HepG2 (cell line): ENCODE results near the gene HACD1. TPM values are rescaled to one million over a fixed set of nuclear protein-coding genes. Genes with fewer than 3 reads are reported as not detected.

Experiments
- ATAC-seq: fragments of 200-7000 bp; cut with Tn5 transposase; 3 replicates; pipeline ENCODE4 v1.9.1; 2020; ENCODE audit warnings: mild to moderate bottlenecking, moderate library complexity
- BruUV-seq: library from RNA; stranded (reverse); fragments of 400-500 nt; replicated peaks from 2 replicates; lab custom pipeline; 2021; lab: Mats Ljungman, UMichigan
- CTCF ChIA-PET: fragments of 300-600 bp; formaldehyde crosslinking; extraction: SDS; loops from one replicate; lab custom pipeline; 2021; ENCODE audit warnings: low total read pairs, inconsistent platforms, low intra/inter-chr PET ratio; lab: Yijun Ruan, JAX
- POLR2A ChIA-PET: fragments of 350-600 bp; sonication (Branson Sonifier 250); formaldehyde crosslinking; loops from one replicate; lab custom pipeline; 2020; ENCODE audit warnings: antibody characterized with exemption, inconsistent platforms; lab: Yijun Ruan, JAX
- DNase-seq: peaks from one replicate; pipeline ENCODE4 v3.0.0-alpha.2; 2015; ENCODE audit warnings: low spot score
- FAIRE-seq: peaks from 3 replicates; lab custom pipeline; 2011; peaks lifted over from hg19 to GRCh38; lab: Jason Lieb, UNC
- H2AFZ ChIP-seq: one replicate; pipeline ENCODE4 v1.6.1; 2011; ENCODE audit warnings: low read length, inconsistent platforms
- H3K27ac ChIP-seq: fragments of 300-600 bp; 3 replicates; pipeline ENCODE4 v1.8.0; 2011; ENCODE audit warnings: mixed run types, mild to moderate bottlenecking, mixed read lengths, low read length, inconsistent platforms; ENCODE audit not compliant: insufficient read depth; ENCODE audit errors: extremely low read length
- H3K27me3 ChIP-seq, 2 experiments: fragments of 200-600 bp in 1 of 2; 2 replicates in 1 of 2; 3 replicates in 1 of 2; pipeline versions ENCODE4 v1.6.0 to v1.8.0; 2011; ENCODE audit warnings: low read length in 2 of 2, mild to moderate bottlenecking in 2 of 2, moderate library complexity in 2 of 2, inconsistent platforms in 1 of 2; ENCODE audit not compliant: insufficient read depth in 2 of 2, control insufficient read depth in 1 of 2
- H3K36me3 ChIP-seq, 2 experiments: fragments of 200-600 bp in 1 of 2; replicated peaks in 1 of 2; 2 replicates in 1 of 2; 3 replicates in 1 of 2; pipeline versions ENCODE4 v1.5.1 to v1.8.0; 2011; ENCODE audit warnings: low read length in 2 of 2, inconsistent platforms in 1 of 2; ENCODE audit not compliant: insufficient read depth in 2 of 2, control insufficient read depth in 1 of 2
- H3K4me1 ChIP-seq: 2 replicates; pipeline ENCODE4 v1.5.1; 2012; ENCODE audit warnings: low read length, inconsistent platforms; ENCODE audit not compliant: insufficient read depth
- H3K4me2 ChIP-seq: 2 replicates; pipeline ENCODE4 v1.6.0; 2011; ENCODE audit warnings: low read depth, low read length, inconsistent platforms
- H3K4me3 ChIP-seq, 3 experiments: fragments of 200-600 bp in 1 of 3; sonication (generic), shearing (Covaris generic) in 1 of 3; replicated peaks in 1 of 3; 2 replicates each; pipeline ENCODE4 v1.5.1; 2011 to 2016; ENCODE audit warnings: low read length in 3 of 3, inconsistent platforms in 2 of 3, low read depth in 2 of 3, mild to moderate bottlenecking in 2 of 3, control low read depth in 1 of 3, mixed read lengths in 1 of 3; ENCODE audit not compliant: insufficient read depth in 1 of 3
- H3K79me2 ChIP-seq: one replicate; pipeline ENCODE4 v1.6.1; 2011; ENCODE audit warnings: low read length, inconsistent platforms; ENCODE audit not compliant: insufficient read depth
- H3K9ac ChIP-seq: 2 replicates; pipeline ENCODE4 v1.6.0; 2011; ENCODE audit warnings: mild to moderate bottlenecking, low read depth, low read length, inconsistent platforms; ENCODE audit not compliant: insufficient read depth
- H3K9me3 ChIP-seq: 2 replicates; pipeline ENCODE4 v1.5.1; 2012; ENCODE audit warnings: mild to moderate bottlenecking, low read length
- H4K20me1 ChIP-seq: 2 replicates; pipeline ENCODE4 v1.6.0; 2011; ENCODE audit warnings: inconsistent platforms, mild to moderate bottlenecking, low read length, moderate library complexity; ENCODE audit not compliant: insufficient read depth
- AKNA ChIP-seq: sonication (generic); formaldehyde crosslinking; IDR thresholded peaks from 2 replicates; pipeline ENCODE4 v1.4.0; 2020; ENCODE audit warnings: missing genetic modification reagents, borderline replicate concordance
- KLF15 ChIP-seq: sonication (generic); formaldehyde crosslinking; IDR thresholded peaks from 2 replicates; pipeline ENCODE4 v1.8.1; 2023; ENCODE audit warnings: borderline replicate concordance, mild to moderate bottlenecking, inconsistent platforms, missing genetic modification reagents, mixed read lengths
- KMT2B ChIP-seq: IDR thresholded peaks from 2 replicates; pipeline ENCODE4 v1.6.1; 2016; ENCODE audit warnings: missing genetic modification reagents, missing compliant biosample characterization
- NKX3-1 ChIP-seq: sonication (generic); formaldehyde crosslinking; IDR thresholded peaks from 2 replicates; pipeline ENCODE4 v1.5.0; 2020; ENCODE audit warnings: missing genetic modification reagents
- RFX1 ChIP-seq: fragments of 450-650 bp; IDR thresholded peaks from 2 replicates; pipeline ENCODE4 v1.6.1; 2017
- SMYD3 ChIP-seq: sonication (generic); formaldehyde crosslinking; IDR thresholded peaks from 2 replicates; pipeline ENCODE4 v1.8.1; 2023; ENCODE audit warnings: mild to moderate bottlenecking, missing genetic modification reagents
- TCF7 ChIP-seq: sonication (generic); IDR thresholded peaks from 2 replicates; pipeline ENCODE4 v1.6.1; 2016; ENCODE audit warnings: antibody characterized with exemption, low read depth
- UBTF ChIP-seq: sonication (generic); formaldehyde crosslinking; IDR thresholded peaks from 2 replicates; pipeline ENCODE4 v1.4.0; 2020; ENCODE audit warnings: mild to moderate bottlenecking, missing genetic modification reagents
- ZBTB25 ChIP-seq: IDR thresholded peaks from 2 replicates; pipeline ENCODE4 v1.6.1; 2018; ENCODE audit warnings: missing genetic modification reagents
- ZGPAT ChIP-seq: IDR thresholded peaks from 2 replicates; pipeline ENCODE4 v1.6.1; 2016; ENCODE audit warnings: mild to moderate bottlenecking
- ZNF281 ChIP-seq: sonication (generic); formaldehyde crosslinking; IDR thresholded peaks from 2 replicates; pipeline ENCODE4 v1.4.0; 2020; ENCODE audit warnings: missing genetic modification reagents, borderline replicate concordance
- ZNF780A ChIP-seq: sonication (generic); formaldehyde crosslinking; IDR thresholded peaks from 2 replicates; pipeline ENCODE4 v1.8.0; 2022; ENCODE audit warnings: mild to moderate bottlenecking, missing genetic modification reagents, moderate library complexity
- WGBS: methylation state at CpG from one replicate; pipeline ENCODE4 v1.1.6; 2017; ENCODE audit warnings: low lambda C conversion rate; 5-methylcytosine and 5-hydroxymethylcytosine counted together
- in situ Hi-C: cut with HindIII; loops from 2 replicates; pipeline ENCODE4 v1.10.0; 2017; ENCODE audit warnings: low pct_unique_long_range_greater_than_20kb; ENCODE audit not compliant: extremely low pct_ligation_motif_present
- intact Hi-C: fragments of 100-400 bp; cut with micrococcal nuclease; formaldehyde crosslinking; loops from one replicate; pipeline ENCODE4 v1.10.0; 2022; ENCODE audit not compliant: unreplicated experiment
- polyA plus RNA-seq, 8 experiments: library from polyadenylated mRNA; depleted of rRNA in 3 of 8; stranded (reverse) in 7 of 8; unstranded in 1 of 8; fragments of >200 nt; fragmentation: Illumina TruSeq in 4 of 8; extraction: Trizol in 4 of 8; gene quantifications; 2 replicates each; pipeline versions ENCODE4 v1.2.1 to v1.2.3, GENCODE V29; 2011 to 2016; ENCODE audit warnings: low read depth in 4 of 8, missing spikeins in 1 of 8, mixed read lengths in 1 of 8; ENCODE audit not compliant: insufficient read depth in 1 of 8
- total RNA-seq, 5 experiments: library from RNA; depleted of rRNA; stranded (reverse); fragments of >200 nt; fragmentation: Illumina TruSeq; extraction: Trizol; gene quantifications; 2 replicates each; pipeline ENCODE4 v1.2.3, GENCODE V29; 2016; ENCODE audit warnings: low read depth in 1 of 5

Gene HACD1
- total and polyA plus RNA-seq, 2 of the 13 experiments (the other 11 are each of a cell fraction or from before 2014, with no cell fraction given), result 43.4 to 47.6 TPM

- Histone ChIP-seq H3K27ac (peak overlapping the region; percentile 13), H2AFZ (no peak overlapping the region), H3K9me3 (peaks cover 7% of the 10 kb centered on the region), H3K9ac (no peak overlapping the region), H3K36me3 (no peaks in the 10 kb centered on the region; a peak in 2 of 5 replicates), H3K27me3 (no peaks in the 10 kb centered on the region), H3K79me2 (peaks cover 95% of the 10 kb centered on the region), H3K4me2 (no peak overlapping the region), H4K20me1 (no peaks in the 10 kb centered on the region), H3K4me3 (no peak overlapping the region), H3K4me1 (peaks cover 68% of the 10 kb centered on the region)
- 93% methylated on average over 3 of the region's 3 CpGs for WGBS
- POLR2A ChIA-PET, result interaction anchor here (4.3 kb wide), 1 partner anchor 11 kb away, joined by 26 read pairs; the partner anchor contains the start of gene STAM
- intact Hi-C loops (no loop called here), in situ Hi-C loops (loop anchor here (25.0 kb wide), 1 partner anchor 1007 kb away; the partner anchor contains the start of genes ARL5B and NSUN6)
- DNase-seq (no peak), ATAC-seq (no peak), FAIRE-seq (no peak)
- BruUV-seq, result no TSS peak
- CTCF ChIA-PET, result no interaction called here
- TF ChIP-seq NKX3-1 (no peak), KMT2B (CRISPR knock-in tag) (no peak), ZGPAT (no peak), TCF7 (no peak), RFX1 (no peak), KLF15 (CRISPR knock-in tag) (no peak), ZNF780A (CRISPR knock-in tag) (no peak), SMYD3 (no peak), UBTF (CRISPR knock-in tag) (no peak), ZNF281 (CRISPR knock-in tag) (no peak), ZBTB25 (CRISPR knock-in tag) (no peak), AKNA (CRISPR knock-in tag) (no peak)
Measured at GRCh38 chr10:17655009-17655408, 37.8 kb upstream of the HACD1 start.
